BJ (cell line): Measurements from ENCODE around the gene NAP1L1. TPM values are rescaled to one million over a fixed set of nuclear protein-coding genes. Genes with fewer than 3 reads are reported as not detected.

Experiments
- CTCF ChIA-PET: fragments of 350-600 bp; formaldehyde crosslinking; extraction: SDS; loops from one replicate; lab custom pipeline; 2021; ENCODE audit warnings: antibody characterized with exemption, inconsistent platforms; lab: Yijun Ruan, JAX
- POLR2A ChIA-PET: fragments of 300-600 bp; sonication (Branson Sonifier 250); formaldehyde crosslinking; extraction: SDS; loops from one replicate; lab custom pipeline; 2021; ENCODE audit warnings: antibody characterized with exemption; lab: Charles Lee
- DNase-seq: peaks from one replicate; pipeline ENCODE4 v3.0.0-alpha.2; 2011; ENCODE audit warnings: low read depth
- H3K27me3 ChIP-seq: 2 replicates; pipeline ENCODE4 v1.6.0; 2011; ENCODE audit warnings: low read length; ENCODE audit not compliant: control insufficient read depth, insufficient read depth
- H3K36me3 ChIP-seq: 2 replicates; pipeline ENCODE4 v1.5.1; 2011; ENCODE audit warnings: low read length; ENCODE audit not compliant: control insufficient read depth, insufficient read depth
- H3K4me3 ChIP-seq: 2 replicates; pipeline ENCODE4 v1.5.1; 2011; ENCODE audit warnings: low read depth, mild to moderate bottlenecking, control low read depth, low read length
- polyA plus RNA-seq: library from polyadenylated mRNA; depleted of rRNA; stranded (reverse); fragments of >200 nt; gene quantifications from 2 replicates; pipeline ENCODE4 v1.2.3, GENCODE V29; 2011
- TF ChIP-seq, protein P1 (sequence below): IDR thresholded peaks from 2 replicates; pipeline ENCODE4 v1.5.1; 2011; ENCODE audit warnings: low read depth, mild to moderate bottlenecking, control low read depth, inconsistent platforms, low read length, moderate library complexity; ENCODE audit not compliant: insufficient read depth

NAP1L1 gene
- polyA plus RNA-seq, 1 experiment = 111 TPM

DNA sequence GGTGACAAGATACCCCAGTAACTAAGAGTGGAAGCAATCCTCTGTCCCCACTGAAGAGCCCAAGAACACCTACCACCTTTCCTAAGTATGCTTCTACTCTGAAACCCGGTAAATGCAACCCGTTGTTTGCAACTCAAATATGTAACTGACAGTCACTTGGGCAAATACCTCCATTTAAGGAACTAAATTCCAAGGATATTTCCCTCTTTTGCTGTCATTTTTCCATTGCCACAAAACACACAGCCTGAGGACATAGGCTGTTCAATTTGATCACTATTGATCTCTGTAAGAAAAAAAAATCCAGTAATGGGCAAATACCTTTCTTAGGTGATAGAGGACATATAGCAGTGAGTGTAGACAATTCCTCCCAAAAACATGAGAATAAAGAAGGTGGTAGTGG is 46.3 kb downstream of the NAP1L1 start:
- TF ChIP-seq, protein P1, sequence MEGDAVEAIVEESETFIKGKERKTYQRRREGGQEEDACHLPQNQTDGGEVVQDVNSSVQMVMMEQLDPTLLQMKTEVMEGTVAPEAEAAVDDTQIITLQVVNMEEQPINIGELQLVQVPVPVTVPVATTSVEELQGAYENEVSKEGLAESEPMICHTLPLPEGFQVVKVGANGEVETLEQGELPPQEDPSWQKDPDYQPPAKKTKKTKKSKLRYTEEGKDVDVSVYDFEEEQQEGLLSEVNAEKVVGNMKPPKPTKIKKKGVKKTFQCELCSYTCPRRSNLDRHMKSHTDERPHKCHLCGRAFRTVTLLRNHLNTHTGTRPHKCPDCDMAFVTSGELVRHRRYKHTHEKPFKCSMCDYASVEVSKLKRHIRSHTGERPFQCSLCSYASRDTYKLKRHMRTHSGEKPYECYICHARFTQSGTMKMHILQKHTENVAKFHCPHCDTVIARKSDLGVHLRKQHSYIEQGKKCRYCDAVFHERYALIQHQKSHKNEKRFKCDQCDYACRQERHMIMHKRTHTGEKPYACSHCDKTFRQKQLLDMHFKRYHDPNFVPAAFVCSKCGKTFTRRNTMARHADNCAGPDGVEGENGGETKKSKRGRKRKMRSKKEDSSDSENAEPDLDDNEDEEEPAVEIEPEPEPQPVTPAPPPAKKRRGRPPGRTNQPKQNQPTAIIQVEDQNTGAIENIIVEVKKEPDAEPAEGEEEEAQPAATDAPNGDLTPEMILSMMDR = no peak
- no peaks in the 10 kb centered on the region for H3K27me3 ChIP-seq
- H3K4me3 ChIP-seq = no peak overlapping the region
- ChIA-PET CTCF (interaction anchor here (1.1 to 9.0 kb wide), 6 partner anchors 9 to 512 kb away, joined by 3 to 98 read pairs (median 6); no protein-coding TSS in a partner anchor), POLR2A (no interaction called here)
- peaks cover 3% of the 10 kb centered on the region; the same call in 1 of the 2 replicates for H3K36me3 ChIP-seq
- DNase-seq = no peak

DNA sequence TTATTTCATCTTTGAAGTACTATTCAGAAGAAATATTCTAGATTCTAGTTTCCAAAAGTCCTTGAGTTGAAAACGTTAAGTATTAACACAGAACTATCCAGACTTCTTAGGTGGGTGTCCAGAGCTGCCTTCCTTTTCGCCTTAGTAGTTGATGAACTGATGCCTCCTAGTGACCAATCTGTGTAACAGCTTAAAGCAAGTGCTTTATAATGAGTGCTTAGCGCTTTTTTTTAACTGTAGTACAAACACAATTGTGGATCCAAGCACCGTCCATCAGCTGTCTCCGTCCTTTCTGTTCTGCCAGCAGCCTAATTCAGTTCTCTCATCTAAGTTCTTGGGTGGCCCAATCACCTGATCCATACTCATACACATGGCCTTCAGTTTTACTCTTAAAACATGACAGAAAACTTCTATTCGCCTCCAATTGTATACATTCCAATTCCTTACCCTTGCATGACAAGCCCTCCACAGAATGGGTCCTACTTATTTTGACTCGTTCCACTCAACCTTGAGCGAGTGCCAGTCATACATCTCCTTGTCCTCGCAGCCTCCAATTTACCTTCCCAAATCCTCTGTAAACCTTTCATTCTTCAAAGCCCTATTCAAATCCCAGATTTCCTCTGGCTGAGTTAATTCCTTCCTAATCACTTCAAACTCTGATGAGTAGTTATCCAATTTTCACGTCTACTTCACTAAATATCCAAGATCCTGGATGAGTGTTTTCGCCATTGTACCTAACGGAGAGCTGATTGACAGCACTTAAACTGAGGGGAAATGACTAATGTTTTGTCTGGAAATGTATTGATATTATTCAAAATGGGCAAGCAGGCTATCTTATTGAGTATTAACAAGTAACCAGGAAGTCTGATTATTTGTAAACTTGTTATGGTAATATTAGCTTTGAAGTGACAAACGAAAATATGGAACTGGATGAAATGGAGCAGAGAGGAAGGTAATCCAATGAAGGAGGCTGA is 47.1 kb downstream of the NAP1L1 start:
- H3K36me3 ChIP-seq = no peaks in the 10 kb centered on the region
- TF ChIP-seq, protein P1 = peak; percentile 79
- no peak for DNase-seq
- ChIA-PET CTCF (interaction anchor here (0.7 to 9.0 kb wide), 20 partner anchors 9 to 526 kb away, joined by 3 to 98 read pairs (median 4); partner anchors contain the start of gene KRR1), POLR2A (no interaction called here)
- no peaks in the 10 kb centered on the region for H3K27me3 ChIP-seq
- no peak overlapping the region for H3K4me3 ChIP-seq

DNA sequence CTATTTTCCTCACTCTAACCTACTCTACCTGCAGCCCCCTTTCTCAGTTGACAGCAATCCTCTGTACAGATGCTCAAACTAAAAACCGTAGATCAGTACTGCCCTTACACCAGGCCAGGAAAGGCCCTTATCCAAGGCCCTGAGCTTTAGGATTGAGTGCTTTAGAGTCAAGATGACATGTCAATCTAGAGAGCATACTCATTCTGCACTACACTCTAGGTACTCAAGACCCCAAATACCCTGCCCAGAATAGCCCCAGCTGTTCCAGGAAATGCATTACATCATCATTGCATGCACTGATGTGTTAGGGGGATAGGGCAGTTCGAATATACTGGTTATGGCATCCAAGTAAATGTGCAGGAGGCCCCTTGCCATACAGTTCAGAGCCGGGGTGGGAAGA is 49.4 kb downstream of the NAP1L1 start:
- no peaks in the 10 kb centered on the region for H3K36me3 ChIP-seq
- DNase-seq = no peak
- ChIA-PET CTCF (interaction anchor here (1.0 to 9.0 kb wide), 3 partner anchors 309 to 509 kb away, joined by 3 to 98 read pairs (median 8); no protein-coding TSS in a partner anchor), POLR2A (no interaction called here)
- H3K27me3 ChIP-seq = no peaks in the 10 kb centered on the region
- no peak overlapping the region for H3K4me3 ChIP-seq
- TF ChIP-seq, protein P1 = no peak

DNA sequence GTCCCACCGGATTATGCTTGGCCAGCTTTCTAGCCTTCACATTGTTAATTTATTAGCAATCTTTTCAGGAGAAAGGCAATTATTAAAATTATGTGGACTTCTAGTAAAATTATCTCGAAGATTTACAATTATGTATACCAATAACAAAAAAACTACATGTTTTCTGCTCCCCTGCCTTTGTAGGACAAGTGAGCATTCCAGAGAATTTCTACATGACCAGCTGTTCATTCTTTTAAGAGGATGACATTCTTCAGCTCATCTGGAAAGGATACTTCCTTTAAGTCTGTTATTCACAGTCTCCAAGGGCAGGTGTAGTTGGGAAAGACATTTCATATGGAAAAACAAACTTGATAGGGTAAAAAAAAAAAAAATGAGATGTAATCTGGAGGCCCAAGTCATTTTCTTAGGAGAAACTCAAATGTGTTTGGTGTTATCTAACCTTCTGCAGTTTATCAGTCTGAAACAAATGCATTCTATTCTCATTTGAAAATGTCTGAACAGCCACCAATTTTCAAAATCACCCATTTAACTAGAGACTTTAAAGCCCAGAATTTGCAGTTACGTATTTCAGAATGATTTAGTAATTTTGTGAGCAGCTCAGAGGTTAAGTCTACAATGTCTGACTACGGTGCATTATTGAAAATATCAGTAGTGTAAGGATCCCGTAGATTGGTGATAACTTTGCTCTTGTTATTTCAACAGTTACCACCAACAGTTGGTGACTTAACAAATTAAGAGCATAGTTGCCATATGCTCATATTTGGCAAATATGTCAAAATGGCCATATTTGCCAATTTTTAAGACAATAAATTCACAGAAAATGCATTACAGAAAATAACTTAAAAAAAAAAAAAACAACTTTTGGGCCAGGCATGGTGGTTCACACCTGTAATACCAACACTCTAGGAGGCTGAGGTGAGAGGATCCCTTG is 51.1 kb downstream of the NAP1L1 start:
- ChIA-PET CTCF (interaction anchor here (0.6 to 9.0 kb wide), 8 partner anchors 67 to 508 kb away, joined by 3 to 98 read pairs (median 5); no protein-coding TSS in a partner anchor), POLR2A (interaction anchor here (0.6 kb wide), 1 partner anchor 202 kb away, joined by 3 read pairs; no protein-coding TSS in a partner anchor)
- peak overlapping the region; percentile 70 for H3K4me3 ChIP-seq
- no peak for DNase-seq
- no peaks in the 10 kb centered on the region for H3K27me3 ChIP-seq
- TF ChIP-seq, protein P1 = no peak
- H3K36me3 ChIP-seq = no peaks in the 10 kb centered on the region
